HCT116 (cell line): Measurements from ENCODE around the gene SH3GL1. TPM values are rescaled to one million over a fixed set of nuclear protein-coding genes. Genes with fewer than 3 reads are reported as not detected.

Source experiments
- ATAC-seq: fragments of 200-7000 bp; cut with Tn5 transposase; 2 replicates; pipeline ENCODE4 v1.9.1; 2020; ENCODE audit warnings: mild to moderate bottlenecking, moderate library complexity
- BruUV-seq: library from RNA; stranded (reverse); fragments of 400-500 nt; replicated peaks from 2 replicates; lab custom pipeline; 2021; lab: Mats Ljungman, UMichigan
- CTCF ChIA-PET: fragments of 300-600 bp; sonication (Branson Sonifier 250); formaldehyde crosslinking; loops from one replicate; lab custom pipeline; 2021; ENCODE audit warnings: antibody characterized with exemption; lab: Charles Lee
- POLR2A ChIA-PET: fragments of 300-600, 350-600 bp; sonication (Branson Sonifier 250); formaldehyde crosslinking; loops from one replicate; lab custom pipeline; 2021; ENCODE audit warnings: antibody characterized with exemption; lab: Charles Lee
- RAD21 ChIA-PET, 2 experiments: fragments of 300-600 bp; sonication (Branson Sonifier 250); formaldehyde crosslinking; loops; one replicate each; lab custom pipeline; 2023; ENCODE audit warnings: low total read pairs in 2 of 2; ENCODE audit not compliant: uncharacterized antibody in 2 of 2, unreplicated experiment in 2 of 2, low non-redundant PET in 1 of 2; lab: Charles Lee
- DNase-seq: peaks from one replicate; pipeline ENCODE4 v3.0.0-alpha.2; 2010; ENCODE audit warnings: low read depth, low spot score
- H2AFZ ChIP-seq: fragments of 200-600 bp; shearing (Covaris generic), sonication (generic); 2 replicates; pipeline ENCODE4 v1.6.1; 2017; ENCODE audit warnings: low read depth, mixed run types, mixed read lengths, antibody characterized with exemption, low read length; ENCODE audit not compliant: poor library complexity, severe bottlenecking
- H3K27ac ChIP-seq: 2 replicates; pipeline ENCODE4 v1.5.1; 2012; ENCODE audit warnings: low read depth, low read length
- H3K27me3 ChIP-seq: fragments of 200-600 bp; sonication (generic); 2 replicates; pipeline ENCODE4 v1.6.1; 2016; ENCODE audit warnings: mixed run types, low read length, mixed read lengths; ENCODE audit not compliant: insufficient read depth
- H3K36me3 ChIP-seq, 2 experiments: fragments of 200-500 bp in 1 of 2; fragments of 200-600 bp in 1 of 2; sonication (Bioruptor generic) in 1 of 2; sonication (generic) in 1 of 2; 2 replicates each; pipeline versions ENCODE4 v1.5.1 to v1.6.1; 2014 to 2016; ENCODE audit warnings: low read length in 2 of 2, inconsistent platforms in 1 of 2, mixed read lengths in 1 of 2, mixed run types in 1 of 2; ENCODE audit not compliant: insufficient read depth in 2 of 2, control insufficient read depth in 1 of 2
- H3K4me1 ChIP-seq, 2 experiments: fragments of 200-600 bp in 1 of 2; sonication (generic) in 1 of 2; 2 replicates each; pipeline versions ENCODE4 v1.5.1 to v1.6.1; 2012 to 2017; ENCODE audit warnings: low read length in 2 of 2, inconsistent platforms in 1 of 2, mild to moderate bottlenecking in 1 of 2, mixed read lengths in 1 of 2, mixed run types in 1 of 2, moderate library complexity in 1 of 2; ENCODE audit not compliant: insufficient read depth in 2 of 2, control insufficient read depth in 1 of 2
- H3K4me2 ChIP-seq: fragments of 200-600 bp; sonication (generic); 2 replicates; pipeline ENCODE4 v1.6.1; 2017; ENCODE audit warnings: mixed run types, low read length, mixed read lengths
- H3K4me3 ChIP-seq, 2 experiments: fragments of 200-600 bp in 1 of 2; sonication (generic) in 1 of 2; replicated peaks in 1 of 2; 2 replicates each; pipeline ENCODE4 v1.5.1; 2011 to 2016; ENCODE audit warnings: low read length in 2 of 2, control low read depth in 1 of 2, low read depth in 1 of 2, mild to moderate bottlenecking in 1 of 2, mixed read lengths in 1 of 2, mixed run types in 1 of 2
- H3K79me2 ChIP-seq: fragments of 200-600 bp; sonication (generic); 2 replicates; pipeline ENCODE4 v1.6.1; 2017; ENCODE audit warnings: mild to moderate bottlenecking, mixed run types, low read length, moderate library complexity, mixed read lengths; ENCODE audit not compliant: insufficient read depth
- H3K9ac ChIP-seq: fragments of 200-600 bp; sonication (generic); 2 replicates; pipeline ENCODE4 v1.6.1; 2016; ENCODE audit warnings: low read length, mixed read lengths
- H3K9me2 ChIP-seq: fragments of 200-600 bp; sonication (generic), shearing (Covaris generic); 2 replicates; pipeline ENCODE4 v1.6.1; 2017; ENCODE audit warnings: mixed run types, mild to moderate bottlenecking, moderate library complexity; ENCODE audit not compliant: insufficient read depth
- H3K9me3 ChIP-seq, 2 experiments: fragments of 200-500 bp in 1 of 2; fragments of 200-600 bp in 1 of 2; sonication (Bioruptor generic) in 1 of 2; sonication (generic) in 1 of 2; 2 replicates each; pipeline ENCODE4 v1.6.1; 2014 to 2017; ENCODE audit warnings: low read length in 2 of 2, mixed read lengths in 2 of 2, inconsistent platforms in 1 of 2, low read depth in 1 of 2, mild to moderate bottlenecking in 1 of 2, mixed run types in 1 of 2, moderate library complexity in 1 of 2; ENCODE audit not compliant: control insufficient read depth in 1 of 2, insufficient read depth in 1 of 2
- H4K20me1 ChIP-seq: fragments of 200-600 bp; sonication (generic), shearing (Covaris generic); 2 replicates; pipeline ENCODE4 v1.6.1; 2017; ENCODE audit warnings: mixed run types, mild to moderate bottlenecking, moderate library complexity; ENCODE audit not compliant: insufficient read depth
- CBX3 ChIP-seq: IDR thresholded peaks from 2 replicates; pipeline ENCODE4 v1.6.1; 2012; ENCODE audit warnings: low read depth
- CEBPB ChIP-seq: IDR thresholded peaks from 2 replicates; pipeline ENCODE4 v1.6.1; 2012; ENCODE audit warnings: low read depth
- EZH2phosphoT487 ChIP-seq: fragments of 200-600 bp; IDR thresholded peaks from 2 replicates; pipeline ENCODE4 v1.6.1; 2018; ENCODE audit warnings: antibody characterized with exemption, borderline replicate concordance
- FOSL1 ChIP-seq: IDR thresholded peaks from 2 replicates; pipeline ENCODE4 v1.6.1; 2012; ENCODE audit warnings: low read depth
- JUND ChIP-seq: IDR thresholded peaks from 2 replicates; pipeline ENCODE4 v1.6.1; 2012
- YY1 ChIP-seq: IDR thresholded peaks from 2 replicates; pipeline ENCODE4 v1.6.1; 2011; ENCODE audit warnings: low read length, low read depth, moderate library complexity, mild to moderate bottlenecking; ENCODE audit not compliant: insufficient replicate concordance; ENCODE audit errors: extremely low read depth
- ZFX ChIP-seq: fragments of 450-650 bp; IDR thresholded peaks from 2 replicates; pipeline ENCODE4 v1.6.1; 2017
- ZNF274 ChIP-seq: fragments of 200-500 bp; sonication (Bioruptor generic); IDR thresholded peaks from 2 replicates; pipeline ENCODE4 v1.6.1; 2014; ENCODE audit warnings: mild to moderate bottlenecking, low read depth, low read length, inconsistent platforms
- intact Hi-C: fragments of 100-400 bp; cut with micrococcal nuclease; formaldehyde crosslinking; loops from 2 replicates; pipeline ENCODE4 v1.10.0; 2022
- total RNA-seq: library from RNA; stranded (reverse); gene quantifications from one replicate; pipeline ENCODE4 v1.2.1, GENCODE V29; 2021; ENCODE audit not compliant: unreplicated experiment
- TF ChIP-seq, protein P1 (sequence below): IDR thresholded peaks from 2 replicates; pipeline ENCODE4 v1.6.1; 2012
- TF ChIP-seq, protein P2 (sequence below), 3 experiments: fragments of 200-600 bp in 1 of 3; sonication (generic) in 1 of 3; IDR thresholded peaks in 2 of 3; conservative IDR thresholded peaks in 1 of 3; 2 replicates each; pipeline ENCODE4 v1.5.1; 2012 to 2017; ENCODE audit warnings: low read depth in 2 of 3, low read length in 2 of 3, antibody characterized with exemption in 1 of 3, borderline replicate concordance in 1 of 3, control low read depth in 1 of 3, mild to moderate bottlenecking in 1 of 3, mixed read lengths in 1 of 3, mixed run types in 1 of 3, moderate library complexity in 1 of 3; ENCODE audit not compliant: insufficient read depth in 1 of 3

Gene SH3GL1
- total RNA-seq, 1 experiment from 2014 or later, result 86.0 TPM

DNA sequence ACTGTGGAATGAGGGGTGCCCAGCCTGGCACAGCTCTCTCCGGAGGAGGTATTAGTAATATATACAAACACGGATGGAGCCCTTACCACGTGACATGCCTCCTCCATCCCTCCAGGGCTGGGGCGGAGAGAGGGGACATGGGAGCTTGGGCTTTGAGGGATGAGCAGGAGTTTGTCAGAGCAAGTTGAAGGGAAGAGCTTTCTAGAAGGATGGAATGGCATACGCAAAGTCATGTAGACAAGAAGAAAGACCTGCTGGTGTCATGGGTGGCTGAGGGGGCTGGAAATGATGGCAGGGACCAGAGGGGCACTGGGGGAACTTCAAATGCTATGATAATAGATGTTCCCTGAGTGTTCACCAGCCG lies 54.3 kb downstream of the SH3GL1 start:
- no peak overlapping the region for H3K9ac ChIP-seq
- no peaks in the 10 kb centered on the region for H3K9me3 ChIP-seq
- ChIA-PET RAD21 (no interaction called here), POLR2A (no interaction called here), CTCF (no interaction called here)
- no peaks in the 10 kb centered on the region for H3K27me3 ChIP-seq
- ATAC-seq, result no peak
- H3K4me1 ChIP-seq, result peaks cover 7 to 18% of the 10 kb centered on the region in 2 experiments
- no peaks in the 10 kb centered on the region for H4K20me1 ChIP-seq
- no peak overlapping the region for H3K4me2 ChIP-seq
- BruUV-seq, result no TSS peak
- H2AFZ ChIP-seq, result no peak overlapping the region
- DNase-seq, result no peak
- no peak overlapping the region for H3K27ac ChIP-seq
- peaks cover 0 to 5% of the 10 kb centered on the region in 2 experiments; a peak in 2 of 4 replicates for H3K36me3 ChIP-seq
- no peaks in the 10 kb centered on the region; the same call in 1 of the 2 replicates for H3K79me2 ChIP-seq
- H3K4me3 ChIP-seq, result no peak overlapping the region
- H3K9me2 ChIP-seq, result no peaks in the 10 kb centered on the region
- no peak for TF ChIP-seq JUND
- no peak for TF ChIP-seq CEBPB
- no peak for TF ChIP-seq YY1
- TF ChIP-seq CBX3, result no peak
- TF ChIP-seq ZFX, result no peak
- no peak for TF ChIP-seq ZNF274
- TF ChIP-seq FOSL1, result no peak
- no peak for TF ChIP-seq EZH2phosphoT487
- TF ChIP-seq, protein P1, sequence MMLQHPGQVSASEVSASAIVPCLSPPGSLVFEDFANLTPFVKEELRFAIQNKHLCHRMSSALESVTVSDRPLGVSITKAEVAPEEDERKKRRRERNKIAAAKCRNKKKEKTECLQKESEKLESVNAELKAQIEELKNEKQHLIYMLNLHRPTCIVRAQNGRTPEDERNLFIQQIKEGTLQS, result no peak
- TF ChIP-seq, protein P2, sequence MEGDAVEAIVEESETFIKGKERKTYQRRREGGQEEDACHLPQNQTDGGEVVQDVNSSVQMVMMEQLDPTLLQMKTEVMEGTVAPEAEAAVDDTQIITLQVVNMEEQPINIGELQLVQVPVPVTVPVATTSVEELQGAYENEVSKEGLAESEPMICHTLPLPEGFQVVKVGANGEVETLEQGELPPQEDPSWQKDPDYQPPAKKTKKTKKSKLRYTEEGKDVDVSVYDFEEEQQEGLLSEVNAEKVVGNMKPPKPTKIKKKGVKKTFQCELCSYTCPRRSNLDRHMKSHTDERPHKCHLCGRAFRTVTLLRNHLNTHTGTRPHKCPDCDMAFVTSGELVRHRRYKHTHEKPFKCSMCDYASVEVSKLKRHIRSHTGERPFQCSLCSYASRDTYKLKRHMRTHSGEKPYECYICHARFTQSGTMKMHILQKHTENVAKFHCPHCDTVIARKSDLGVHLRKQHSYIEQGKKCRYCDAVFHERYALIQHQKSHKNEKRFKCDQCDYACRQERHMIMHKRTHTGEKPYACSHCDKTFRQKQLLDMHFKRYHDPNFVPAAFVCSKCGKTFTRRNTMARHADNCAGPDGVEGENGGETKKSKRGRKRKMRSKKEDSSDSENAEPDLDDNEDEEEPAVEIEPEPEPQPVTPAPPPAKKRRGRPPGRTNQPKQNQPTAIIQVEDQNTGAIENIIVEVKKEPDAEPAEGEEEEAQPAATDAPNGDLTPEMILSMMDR (IDR thresholded peaks at IDR 0.05 in 2 of 3, conservative IDR thresholded peaks at IDR 0.05 in 1 of 3; ENCODE audit: borderline replicate concordance in 1 of 3, insufficient read depth in 1 of 3, low read depth in 2 of 3, low read length in 2 of 3), result no peak
- TF ChIP-seq, all 23 proteins: peak for 0
- intact Hi-C loops, result no loop called here
